HEK293 (cell line): ENCODE results near the gene APOA5.

Experiments
- AEBP2 ChIP-seq: fragments of 450-650 bp; formaldehyde crosslinking; IDR thresholded peaks from 2 replicates; pipeline ENCODE4 v1.5.1; 2016; ENCODE audit warnings: missing biosample characterization, missing genetic modification characterization, borderline replicate concordance
- BCL11B ChIP-seq: fragments of 450-650 bp; formaldehyde crosslinking; IDR thresholded peaks from 2 replicates; pipeline ENCODE4 v1.5.1; 2016; ENCODE audit warnings: low read depth, missing biosample characterization, missing genetic modification characterization
- ELK4 ChIP-seq: IDR thresholded peaks from 2 replicates; pipeline ENCODE4 v1.6.1; 2011; ENCODE audit warnings: mild to moderate bottlenecking, low read depth, low read length, borderline replicate concordance
- GLI4 ChIP-seq: fragments of 450-650 bp; formaldehyde crosslinking; IDR thresholded peaks from 2 replicates; pipeline ENCODE4 v1.5.1; 2016; ENCODE audit warnings: missing biosample characterization, missing genetic modification characterization
- GLIS1 ChIP-seq: fragments of 450-650 bp; formaldehyde crosslinking; IDR thresholded peaks from 2 replicates; pipeline ENCODE4 v1.5.1; 2016; ENCODE audit warnings: missing biosample characterization, missing genetic modification characterization
- HOXA7 ChIP-seq: sonication (generic); formaldehyde crosslinking; IDR thresholded peaks from 2 replicates; pipeline ENCODE4 v1.8.1; 2022; ENCODE audit warnings: missing genetic modification reagents, borderline replicate concordance
- INSM2 ChIP-seq: fragments of 450-650 bp; formaldehyde crosslinking; IDR thresholded peaks from 2 replicates; pipeline ENCODE4 v1.5.1; 2016; ENCODE audit warnings: missing biosample characterization, missing genetic modification characterization
- MZF1 ChIP-seq: fragments of 450-650 bp; formaldehyde crosslinking; IDR thresholded peaks from 2 replicates; pipeline ENCODE4 v1.5.1; 2017; ENCODE audit warnings: missing biosample characterization, missing genetic modification characterization, borderline replicate concordance
- PRDM1 ChIP-seq: fragments of 450-650 bp; formaldehyde crosslinking; IDR thresholded peaks from 2 replicates; pipeline ENCODE4; 2016; ENCODE audit warnings: missing biosample characterization, missing genetic modification characterization
- REPIN1 ChIP-seq: fragments of 450-650 bp; formaldehyde crosslinking; IDR thresholded peaks from 2 replicates; pipeline ENCODE4 v1.5.1; 2017; ENCODE audit warnings: missing biosample characterization, missing genetic modification characterization, low read depth
- SP2 ChIP-seq: fragments of 450-650 bp; formaldehyde crosslinking; IDR thresholded peaks from 2 replicates; pipeline ENCODE4 v1.5.1; 2016; ENCODE audit warnings: missing biosample characterization, missing genetic modification characterization
- TRIM28 ChIP-seq: IDR thresholded peaks from 2 replicates; pipeline ENCODE4 v1.6.1; 2011; ENCODE audit warnings: low read length, control low read depth, borderline replicate concordance
- ZBTB49 ChIP-seq: fragments of 450-650 bp; formaldehyde crosslinking; IDR thresholded peaks from 2 replicates; pipeline ENCODE4 v1.5.1; 2016; ENCODE audit warnings: missing biosample characterization, missing genetic modification characterization, low read depth
- ZNF112 ChIP-seq: fragments of 450-650 bp; formaldehyde crosslinking; IDR thresholded peaks from 2 replicates; pipeline ENCODE4 v1.5.0; 2017; ENCODE audit warnings: missing biosample characterization, missing genetic modification characterization
- ZNF140 ChIP-seq: fragments of 450-650 bp; formaldehyde crosslinking; IDR thresholded peaks from 2 replicates; pipeline ENCODE4 v1.5.1; 2016; ENCODE audit warnings: missing biosample characterization, missing genetic modification characterization
- ZNF146 ChIP-seq: fragments of 450-650 bp; formaldehyde crosslinking; IDR thresholded peaks from 2 replicates; pipeline ENCODE4 v1.5.1; 2016; ENCODE audit warnings: missing biosample characterization, missing genetic modification characterization
- ZNF148 ChIP-seq: fragments of 450-650 bp; formaldehyde crosslinking; IDR thresholded peaks from 2 replicates; pipeline ENCODE4 v1.5.0; 2017; ENCODE audit warnings: missing biosample characterization, missing genetic modification characterization, borderline replicate concordance
- ZNF18 ChIP-seq: fragments of 450-650 bp; formaldehyde crosslinking; IDR thresholded peaks from 2 replicates; pipeline ENCODE4 v1.5.1; 2016; ENCODE audit warnings: missing biosample characterization, missing genetic modification characterization
- ZNF239 ChIP-seq: fragments of 450-650 bp; formaldehyde crosslinking; IDR thresholded peaks from 2 replicates; pipeline ENCODE4 v1.5.1; 2016; ENCODE audit warnings: missing biosample characterization, missing genetic modification characterization
- ZNF37A ChIP-seq: fragments of 450-650 bp; IDR thresholded peaks from 2 replicates; pipeline ENCODE4 v1.5.1; 2018; ENCODE audit warnings: missing biosample characterization, missing genetic modification characterization
- ZNF645 ChIP-seq: fragments of 450-650 bp; formaldehyde crosslinking; IDR thresholded peaks from 2 replicates; pipeline ENCODE4; 2016; ENCODE audit warnings: missing biosample characterization, missing genetic modification characterization
- ZNF677 ChIP-seq: fragments of 450-650 bp; IDR thresholded peaks from 2 replicates; pipeline ENCODE4 v1.5.0; 2018; ENCODE audit warnings: missing biosample characterization, mild to moderate bottlenecking, missing genetic modification characterization, moderate library complexity
- ZNF692 ChIP-seq: fragments of 450-650 bp; formaldehyde crosslinking; IDR thresholded peaks from 2 replicates; pipeline ENCODE4 v1.5.1; 2016; ENCODE audit warnings: missing biosample characterization, missing genetic modification characterization
- ZNF707 ChIP-seq: fragments of 450-650 bp; formaldehyde crosslinking; IDR thresholded peaks from 2 replicates; pipeline ENCODE4 v1.5.1; 2016; ENCODE audit warnings: missing biosample characterization, missing genetic modification characterization
- ZNF791 ChIP-seq: fragments of 450-650 bp; formaldehyde crosslinking; IDR thresholded peaks from 2 replicates; pipeline ENCODE4 v1.5.1; 2016; ENCODE audit warnings: missing biosample characterization, missing genetic modification characterization

APOA5 gene

GRCh38 chr11:116772443-116773202 is 19.1 kb downstream of the APOA5 start, which contains the start of gene BUD13 (continued):
- TF ChIP-seq ZNF645: 0 out of 2 replicates have a peak, but pooled peaks have one; percentile 19
- no peak for TF ChIP-seq ZBTB49 (tag by site-specific recombination)
- TF ChIP-seq ZNF692 (tag by site-specific recombination): peak; percentile 62
- TF ChIP-seq ZNF677 (tag by site-specific recombination): no peak
- peak; percentile 41; the same call in 1 of the 2 replicates for TF ChIP-seq ELK4
- no peak for TF ChIP-seq ZNF140 (tag by site-specific recombination)
- TF ChIP-seq GLIS1 (tag by site-specific recombination): peak; percentile 8; the same call in 1 of the 2 replicates
- peak; percentile 63 for TF ChIP-seq INSM2 (tag by site-specific recombination)
- TF ChIP-seq GLI4 (tag by site-specific recombination): peak; percentile 45; the same call in 1 of the 2 replicates
- no peak for TF ChIP-seq MZF1 (tag by site-specific recombination)
- no peak; the same call in 1 of the 2 replicates for TF ChIP-seq TRIM28
- TF ChIP-seq ZNF791 (tag by site-specific recombination): no peak
- no peak for TF ChIP-seq ZNF18 (tag by site-specific recombination)
- 0 out of 2 replicates have a peak, but pooled peaks have one; percentile 59 for TF ChIP-seq REPIN1 (tag by site-specific recombination)
- TF ChIP-seq BCL11B (tag by site-specific recombination): 0 out of 2 replicates have a peak, but pooled peaks have one; percentile 19
- TF ChIP-seq HOXA7 (CRISPR knock-in tag): no peak
- no peak for TF ChIP-seq ZNF112
- 0 out of 2 replicates have a peak, but pooled peaks have one; percentile 2 for TF ChIP-seq ZNF146 (tag by site-specific recombination)
- no peak for TF ChIP-seq ZNF707 (tag by site-specific recombination)
- TF ChIP-seq AEBP2 (tag by site-specific recombination): no peak
- TF ChIP-seq ZNF37A (tag by site-specific recombination): no peak
- no peak for TF ChIP-seq PRDM1 (tag by site-specific recombination)
- TF ChIP-seq ZNF148 (tag by site-specific recombination): no peak
- peak; percentile 69 for TF ChIP-seq SP2 (tag by site-specific recombination)
- no peak for TF ChIP-seq ZNF239
